Stimulated activated naive CD4-positive, alpha-beta T cell (primary cell): ENCODE measurements around the gene SBDS.
"Not testable (repeated sequence)": the region's sequence is repeated elsewhere in the genome, so short reads cannot be mapped to it uniquely, and the experiment has no call there.

Source experiments
- DNase-seq, 6 experiments: peaks; one replicate each; lab custom pipeline; 2025; lab: John Stamatoyannopoulos, UW

SBDS gene

DNA sequence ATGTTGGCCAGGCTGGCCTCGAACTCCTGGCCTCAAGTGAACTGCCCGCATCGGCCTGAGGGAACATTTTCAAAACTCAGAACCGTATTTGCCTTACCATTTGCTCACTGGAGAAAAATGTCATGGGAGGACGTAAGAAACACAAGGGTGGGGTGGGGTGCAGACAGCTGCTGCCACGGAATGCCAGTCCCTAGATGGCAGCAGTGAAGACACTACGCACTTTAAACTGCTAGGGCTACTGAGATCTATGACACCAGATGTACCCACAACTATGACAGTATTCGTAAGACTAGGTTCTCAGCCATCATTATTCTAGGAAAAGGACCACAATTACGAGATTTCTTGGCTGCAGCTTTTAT is 716 bp downstream of the SBDS start:
- DNase-seq, result peak in 5 of 6 experiments; percentile 32 to 82 (median 59)

DNA sequence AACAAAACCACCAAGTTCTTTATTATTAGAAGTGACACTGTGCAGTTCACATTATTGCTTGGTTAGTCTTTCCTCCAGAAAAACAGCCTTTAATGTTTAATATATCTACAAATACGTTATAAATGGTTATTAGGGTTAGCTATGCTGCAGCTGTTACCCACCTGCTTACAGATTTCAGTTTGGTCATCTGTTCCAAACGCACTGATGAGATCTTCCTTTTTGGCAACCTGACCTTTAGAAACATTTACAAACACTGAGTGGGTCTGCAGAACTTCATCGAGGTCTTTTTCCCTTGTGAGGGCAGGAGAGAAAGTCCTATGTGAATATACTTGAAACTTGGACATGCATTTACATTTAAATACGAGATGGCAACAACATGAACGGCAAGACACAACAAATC is 1.3 kb downstream of the SBDS start:
- peak in 1 of 6 experiments; percentile 29 for DNase-seq

DNA sequence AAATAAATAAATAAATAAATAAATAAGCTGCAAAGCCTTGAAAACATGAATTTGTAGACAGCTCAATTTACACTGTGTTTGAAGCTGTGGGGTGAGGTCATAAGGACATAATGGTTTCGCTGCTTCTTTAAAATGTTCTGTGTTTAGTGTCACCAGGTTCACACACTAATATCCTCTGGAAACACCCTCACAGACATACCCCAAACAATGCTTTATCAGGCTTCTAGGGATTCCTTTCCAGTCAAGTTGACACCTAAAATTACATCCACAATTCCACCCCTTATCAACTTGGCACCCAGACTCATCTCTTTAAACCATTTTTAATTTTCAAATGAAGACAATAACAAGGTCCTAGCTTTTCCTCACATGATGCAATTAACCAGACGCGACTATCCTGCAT is 5.8 kb downstream of the SBDS start:
- not testable (repeated sequence) for DNase-seq

DNA sequence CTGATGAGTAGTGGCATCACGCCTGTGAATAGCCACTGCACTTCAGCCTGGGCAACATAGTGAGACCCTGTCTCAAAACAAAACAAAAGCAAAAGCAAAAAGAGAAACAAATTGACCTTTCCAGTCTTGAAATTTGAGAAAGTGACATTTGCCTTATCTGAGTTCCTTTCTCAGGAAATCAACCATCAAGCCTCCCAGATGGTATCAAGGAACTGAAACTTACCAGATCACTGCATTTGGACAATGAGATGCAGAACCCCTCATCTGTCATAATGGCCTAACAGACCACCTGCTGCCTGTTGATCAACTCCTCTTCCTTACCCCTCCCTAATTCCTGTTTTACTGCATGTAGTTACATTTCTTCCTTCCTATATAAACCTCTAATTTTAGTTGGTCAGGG is 15.1 kb downstream of the SBDS start:
- DNase-seq, result not testable (repeated sequence)

DNA sequence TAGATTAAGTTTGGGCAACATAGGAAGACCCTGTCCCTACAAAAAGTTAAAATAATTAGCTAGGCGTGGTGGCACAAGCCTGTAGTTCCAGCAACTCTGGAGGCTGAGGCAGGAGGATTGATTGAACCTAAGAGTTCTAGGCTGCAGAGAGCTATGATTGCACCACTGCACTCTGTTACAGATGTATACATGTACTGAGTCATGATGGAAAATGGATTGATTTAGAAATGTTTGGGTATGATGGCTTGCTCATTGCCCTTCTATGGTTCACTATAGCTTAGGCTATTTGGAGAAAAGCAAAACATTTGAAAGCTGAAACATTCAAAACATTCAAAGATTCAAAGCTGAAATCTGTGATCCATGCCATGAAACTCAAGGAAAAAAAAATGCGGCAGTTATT is 16.4 kb downstream of the SBDS start:
- not testable (repeated sequence) for DNase-seq

DNA sequence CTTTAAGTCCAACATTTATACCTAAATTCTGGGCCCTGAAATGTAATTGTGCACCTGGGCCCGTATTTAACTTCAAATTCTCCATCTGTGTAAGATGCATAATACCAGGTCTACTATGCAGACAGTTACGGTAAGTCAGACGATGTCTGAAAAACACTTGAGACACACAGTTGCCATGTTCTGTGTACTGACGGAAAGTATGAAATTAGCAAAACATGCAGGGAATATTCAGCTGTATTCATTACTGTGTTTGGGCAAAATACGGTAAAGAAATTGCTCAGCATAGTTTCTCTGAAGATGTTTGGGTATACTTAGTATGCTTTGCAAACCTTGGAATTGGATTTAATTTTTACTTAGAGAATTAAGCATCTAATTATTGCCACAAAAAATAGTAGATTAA is 17.1 kb downstream of the SBDS start:
- not testable (repeated sequence) for DNase-seq

DNA sequence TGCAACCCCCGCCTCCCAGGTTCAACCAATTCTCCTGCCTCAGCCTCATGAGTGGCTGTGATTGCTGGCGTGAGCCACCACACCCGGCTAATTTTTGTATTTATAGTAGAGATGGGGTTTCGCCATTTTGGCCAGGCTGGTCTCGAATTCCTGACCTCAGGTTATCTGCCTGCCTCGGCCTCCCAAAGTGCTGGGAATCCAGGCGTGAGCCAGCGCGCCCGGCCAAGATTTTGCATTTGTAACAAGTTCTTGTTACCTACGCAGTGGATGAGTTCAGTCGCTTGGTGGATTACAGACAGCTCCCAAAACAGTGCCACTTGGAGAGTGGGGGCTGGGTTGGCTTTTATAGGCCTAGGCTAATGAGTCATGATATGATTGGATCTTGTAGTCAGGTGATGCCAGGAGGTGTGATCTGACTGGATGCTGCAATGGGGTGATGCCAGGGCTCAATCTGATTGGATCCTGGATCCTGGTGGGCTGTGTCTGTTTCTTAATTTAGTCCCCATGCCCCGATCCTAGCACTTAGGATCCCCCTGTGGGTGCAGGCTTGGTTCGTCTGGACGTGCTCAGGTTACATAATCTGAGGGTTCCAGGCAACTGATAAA is 20.3 kb downstream of the SBDS start:
- DNase-seq, result no peak

DNA sequence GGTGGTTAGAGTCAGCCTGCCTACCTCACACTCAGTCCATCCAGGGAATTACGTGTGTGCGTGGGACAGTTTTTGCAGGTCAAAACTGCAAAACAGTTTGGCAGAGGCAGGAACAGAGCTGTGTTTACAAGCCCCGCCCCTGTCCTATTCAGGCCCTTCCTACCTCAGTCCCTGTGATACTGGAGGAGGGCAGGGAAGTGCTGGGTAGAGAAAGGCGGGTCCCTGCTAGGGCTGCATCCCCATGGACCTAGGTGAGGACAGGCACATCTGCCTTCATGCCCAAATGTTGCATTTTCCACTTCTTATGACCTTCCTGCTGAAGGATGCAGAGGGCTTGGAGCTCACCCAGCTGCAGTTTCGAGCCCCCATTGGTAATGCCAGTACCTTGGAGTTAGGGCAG is 25.1 kb downstream of the SBDS start:
- no peak for DNase-seq

DNA sequence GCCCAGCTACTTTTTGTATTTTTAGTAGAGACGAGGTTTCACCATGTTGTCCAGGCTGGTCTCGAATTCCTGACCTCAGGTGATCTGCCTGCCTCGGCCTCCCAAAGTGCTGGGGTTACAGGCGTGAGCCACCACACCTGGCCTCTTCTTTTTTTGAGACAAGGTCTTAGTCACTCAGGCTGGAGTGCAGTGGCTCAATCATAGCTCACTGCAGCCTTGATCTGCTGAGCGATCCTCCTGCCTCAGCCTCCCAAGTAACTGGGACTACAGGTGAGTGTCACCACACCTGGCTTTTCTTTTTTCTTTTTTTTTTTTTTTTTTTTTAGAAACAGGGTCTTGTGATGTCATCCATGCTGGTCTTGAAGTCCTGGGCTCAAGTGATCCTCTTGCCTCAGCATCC is 26.4 kb downstream of the SBDS start:
- DNase-seq, result not testable (repeated sequence)

DNA sequence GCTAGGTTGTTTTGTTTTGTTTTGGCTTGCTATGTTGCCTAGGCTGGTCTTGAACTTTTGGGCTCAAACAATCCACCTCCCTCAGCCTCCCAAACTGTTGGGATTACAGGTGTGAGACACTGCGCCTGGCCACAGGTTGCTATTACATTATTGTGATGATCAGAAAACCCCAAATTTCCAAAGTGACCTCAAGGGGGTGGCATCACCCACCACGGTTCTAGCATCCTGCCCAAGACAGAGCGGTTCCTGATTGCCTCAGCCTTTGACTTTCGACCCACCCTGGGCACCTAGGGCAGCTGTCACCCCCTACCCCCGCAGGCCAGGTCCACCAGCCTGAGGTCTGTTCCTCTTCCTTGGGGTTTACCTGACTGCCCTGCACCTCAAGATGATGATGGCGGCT is 28.4 kb downstream of the SBDS start:
- no peak for DNase-seq

DNA sequence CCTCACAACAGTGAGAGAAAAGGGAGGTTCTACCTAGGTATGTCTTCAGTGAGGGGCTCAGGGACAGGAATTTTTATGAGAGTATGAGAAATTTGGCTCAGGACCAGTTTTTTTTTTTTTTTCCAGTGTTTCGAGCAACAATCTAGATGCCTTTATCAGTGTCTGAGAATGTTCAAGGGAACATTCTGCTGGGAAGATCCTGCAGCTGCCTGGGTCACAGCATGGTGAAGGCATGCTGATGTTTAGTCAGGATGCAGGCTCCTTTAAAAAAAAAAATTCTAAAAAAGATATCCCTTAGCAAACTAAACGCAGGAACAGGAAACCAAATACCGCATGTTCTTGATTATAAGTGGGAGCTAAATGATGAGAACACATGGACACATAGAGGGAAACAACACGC is 31.0 kb downstream of the SBDS start:
- DNase-seq, result no peak

DNA sequence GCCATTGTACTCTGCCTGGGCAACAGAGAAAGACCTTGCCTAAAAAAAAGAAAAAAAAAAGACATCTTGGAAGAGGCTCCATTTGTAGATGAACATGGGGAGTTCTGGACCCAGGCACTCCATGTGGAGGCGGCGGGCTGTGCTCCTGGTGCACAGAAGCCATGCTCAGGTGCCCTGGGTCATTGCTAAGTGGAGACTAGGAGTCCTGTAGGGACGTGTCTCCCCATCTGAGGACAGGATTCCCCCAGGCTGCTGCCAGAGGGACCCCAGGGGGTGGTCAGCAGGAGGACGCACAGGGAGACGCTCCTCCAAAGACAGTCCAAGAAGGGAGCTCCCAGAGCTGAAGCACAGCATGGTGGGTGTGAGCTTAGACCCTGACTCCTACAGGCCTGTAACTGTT is 34.3 kb downstream of the SBDS start:
- no peak for DNase-seq

DNA sequence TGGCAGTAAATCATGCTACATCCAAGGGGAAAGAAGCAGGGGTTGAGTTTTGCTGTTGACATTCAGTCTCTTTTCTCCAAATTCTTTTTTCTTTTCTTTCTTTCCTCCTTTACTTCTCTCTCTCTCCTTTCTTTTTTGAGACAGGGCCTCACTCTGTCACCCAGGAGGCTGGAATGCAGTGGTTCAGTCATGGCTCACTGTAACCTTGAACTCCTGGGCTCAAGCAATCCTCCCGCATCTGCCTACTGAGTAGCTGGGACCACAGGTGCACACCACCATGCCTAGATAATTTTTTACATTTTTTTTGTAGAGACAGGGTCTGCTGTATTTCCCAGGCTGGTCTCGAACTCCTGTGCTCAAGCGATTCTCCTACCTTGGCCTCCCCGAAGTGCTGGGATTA is 35.2 kb downstream of the SBDS start:
- no peak for DNase-seq

DNA sequence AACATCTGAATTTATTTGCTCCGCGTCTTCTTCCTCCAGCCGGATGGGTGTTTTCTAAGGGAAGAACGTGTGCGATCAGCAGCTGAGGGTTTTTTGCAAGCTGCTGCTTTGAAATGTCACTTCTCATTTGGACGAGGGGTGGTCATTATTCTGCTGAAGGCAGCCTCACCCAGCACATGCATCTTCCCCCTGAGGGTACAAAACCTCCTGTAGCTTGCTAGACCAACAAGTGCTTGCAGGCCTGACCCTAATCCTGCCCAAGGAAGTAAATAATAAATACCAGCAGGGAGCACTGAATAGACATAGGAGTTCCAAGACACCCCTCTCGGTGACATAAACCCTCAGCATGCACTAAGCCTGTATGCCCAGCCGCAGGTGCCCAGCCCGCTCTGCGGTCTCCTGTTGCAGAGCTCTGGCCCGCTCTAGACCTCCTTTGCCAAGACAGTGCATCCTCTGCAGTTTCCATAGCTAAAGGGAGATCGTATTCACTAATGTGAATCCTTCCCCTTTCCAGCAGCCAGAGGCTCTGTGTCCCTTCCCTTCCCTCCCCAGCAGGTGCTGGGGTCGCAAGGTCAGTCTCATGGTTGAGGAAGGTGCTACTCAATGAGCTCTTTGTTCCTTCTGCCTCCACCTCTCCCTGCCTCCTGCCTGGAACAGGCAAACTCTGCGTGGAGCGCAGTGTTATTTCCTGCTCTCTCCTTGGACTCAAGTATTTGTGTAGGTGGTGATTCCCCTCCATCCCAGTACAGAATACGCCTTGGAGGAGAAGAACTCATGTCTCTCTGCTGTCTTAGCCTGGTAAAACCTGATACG is 36.6 kb downstream of the SBDS start:
- no peak for DNase-seq

DNA sequence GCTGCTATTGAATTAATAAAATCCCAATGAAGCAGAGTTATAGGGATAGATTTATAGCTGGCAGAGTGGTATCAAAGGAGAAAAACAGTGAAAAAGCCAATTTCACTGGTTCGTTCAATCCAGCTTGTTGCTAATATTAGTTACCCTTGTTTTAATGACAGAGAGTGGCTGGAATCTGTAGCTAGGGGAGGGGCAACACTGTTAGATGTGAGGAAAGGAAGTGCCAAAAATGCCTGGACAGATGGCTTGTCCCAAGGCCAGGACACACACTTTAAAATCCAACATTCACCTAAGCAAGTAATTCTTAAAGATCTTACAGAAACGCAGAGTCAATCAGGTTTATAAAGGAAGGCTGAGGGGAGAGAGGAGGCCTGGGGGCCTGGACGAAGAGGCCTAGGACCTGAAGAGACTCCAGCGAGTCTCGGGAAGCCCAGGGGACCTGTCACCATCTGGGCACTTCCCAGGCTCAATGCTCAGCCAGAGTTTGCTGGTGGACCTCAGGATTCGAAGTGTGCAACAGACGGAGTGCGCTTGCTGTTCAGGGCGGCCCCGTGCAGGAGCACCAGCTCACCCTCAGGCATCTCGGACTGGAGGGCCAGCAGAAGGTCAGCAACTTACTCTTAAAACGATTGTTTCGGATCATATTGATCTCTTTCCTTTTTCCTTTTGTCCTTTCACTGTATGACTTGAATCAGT is 37.6 kb downstream of the SBDS start:
- no peak for DNase-seq

DNA sequence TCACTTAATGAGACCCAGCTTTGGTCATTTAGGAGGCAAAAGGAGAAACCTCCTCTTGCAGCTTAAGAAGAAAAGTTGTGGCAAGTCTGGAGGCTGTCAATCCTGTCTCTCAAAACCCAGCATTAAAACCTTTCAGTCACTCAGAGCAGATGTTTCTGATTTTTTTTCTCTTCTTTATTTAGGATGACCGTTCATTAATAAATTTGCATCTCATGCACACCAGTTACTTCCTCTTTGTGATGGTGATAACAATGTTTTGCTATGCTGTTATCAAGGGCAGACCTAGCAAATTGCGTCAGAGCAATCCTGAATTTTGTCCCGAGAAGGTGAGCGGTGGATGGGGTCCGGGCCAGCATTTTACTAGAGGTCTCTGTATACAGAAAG is 42.4 kb downstream of the SBDS start:
- no peak for DNase-seq

DNA sequence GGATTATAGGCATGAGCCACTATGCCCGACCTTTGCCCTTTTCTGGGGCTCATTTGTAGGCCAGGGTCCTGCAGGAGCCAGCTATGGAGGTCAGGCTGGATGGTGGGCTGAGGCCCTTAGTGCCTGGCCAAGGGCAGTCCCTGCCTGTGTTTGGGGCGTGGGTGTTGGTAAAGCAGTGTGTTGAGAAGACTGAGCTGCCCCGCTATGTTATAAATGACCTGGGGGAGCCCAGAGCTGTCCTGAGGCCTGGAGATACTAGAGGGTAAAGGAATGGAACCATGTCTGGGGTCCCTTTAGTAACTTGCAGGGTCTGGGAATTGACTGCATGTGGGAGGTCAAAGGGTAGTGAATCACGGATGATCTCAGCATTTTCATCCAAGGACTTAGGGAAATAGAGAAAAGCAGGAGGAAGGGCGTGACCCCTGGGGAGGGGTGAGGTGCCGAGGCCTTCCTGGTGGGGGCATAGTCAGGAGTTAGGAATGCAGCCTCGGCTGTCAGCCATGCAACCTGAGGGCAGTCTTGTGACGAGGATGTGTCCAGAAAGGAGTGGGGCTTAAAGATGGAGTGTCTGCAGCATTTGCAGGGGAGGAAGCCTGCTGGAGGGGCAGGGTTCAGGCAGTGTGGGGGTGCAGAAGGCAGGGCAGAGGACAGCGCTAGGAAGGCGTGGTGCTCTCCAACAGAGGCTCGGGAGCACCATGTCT is 42.9 kb downstream of the SBDS start:
- no peak for DNase-seq

DNA sequence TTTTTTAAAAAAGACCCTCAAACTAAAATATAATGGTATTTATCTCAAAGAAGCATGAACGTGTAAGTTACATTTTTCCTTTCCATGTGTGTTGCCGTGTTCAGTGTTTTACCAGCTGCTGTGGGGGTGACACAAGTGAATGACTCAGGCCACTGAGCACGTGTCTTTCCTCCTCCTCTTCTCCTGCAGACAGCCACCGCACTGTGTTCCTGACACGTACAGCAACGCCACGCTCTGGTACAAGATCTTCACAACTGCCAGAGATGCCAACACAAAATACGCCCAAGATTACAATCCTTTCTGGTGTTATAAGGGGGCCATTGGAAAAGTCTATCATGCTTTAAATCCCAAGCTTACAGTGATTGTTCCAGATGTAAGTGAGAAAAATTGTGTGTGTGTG is 44.6 kb downstream of the SBDS start:
- no peak for DNase-seq

DNA sequence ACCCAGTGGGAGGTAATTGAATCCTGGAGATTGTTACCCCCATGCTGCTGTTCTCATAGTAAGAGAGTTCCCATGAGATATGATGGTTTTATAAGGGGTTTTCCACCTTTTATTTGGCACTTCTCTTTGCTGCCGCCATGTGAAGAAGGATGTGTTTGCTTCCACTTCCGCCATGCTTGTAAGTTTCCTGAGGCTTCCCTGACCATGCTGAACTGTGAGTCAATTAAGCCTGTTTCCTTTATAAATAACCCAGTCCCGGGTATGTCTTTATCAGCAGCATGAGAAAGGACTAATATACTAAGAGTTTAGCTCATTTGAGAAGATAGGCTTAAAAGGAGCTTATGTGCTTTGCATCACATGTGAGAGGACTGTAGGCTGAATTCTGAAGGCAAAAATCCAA is 45.1 kb downstream of the SBDS start:
- DNase-seq, result no peak

DNA sequence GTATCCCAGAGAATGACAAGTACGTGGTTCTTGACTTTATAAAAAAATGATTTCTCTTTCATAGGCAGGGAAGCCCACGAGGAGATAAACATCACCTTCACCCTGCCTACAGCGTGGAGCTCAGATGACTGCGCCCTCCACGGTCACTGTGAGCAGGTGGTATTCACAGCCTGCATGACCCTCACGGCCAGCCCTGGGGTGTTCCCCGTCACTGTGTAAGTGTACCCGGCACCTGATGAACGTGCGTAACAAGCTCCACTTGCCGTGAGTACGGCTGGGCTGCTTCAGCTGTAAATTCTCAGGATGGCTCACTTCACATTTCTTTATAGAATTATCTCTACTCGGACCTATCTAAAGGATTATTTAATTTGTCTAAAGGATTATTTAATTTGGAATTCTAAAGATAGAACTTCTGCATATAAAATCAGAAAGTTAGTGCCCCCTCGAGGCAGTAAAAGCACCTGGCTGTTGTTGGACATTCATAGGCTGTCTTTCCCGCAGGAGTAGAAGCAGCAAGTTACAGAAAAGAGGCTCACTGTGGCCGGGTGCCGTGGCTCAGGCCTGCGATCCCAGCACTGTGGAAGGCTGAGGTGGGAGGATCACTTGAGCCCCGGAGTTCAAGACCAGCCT is 46.8 kb downstream of the SBDS start:
- no peak for DNase-seq

DNA sequence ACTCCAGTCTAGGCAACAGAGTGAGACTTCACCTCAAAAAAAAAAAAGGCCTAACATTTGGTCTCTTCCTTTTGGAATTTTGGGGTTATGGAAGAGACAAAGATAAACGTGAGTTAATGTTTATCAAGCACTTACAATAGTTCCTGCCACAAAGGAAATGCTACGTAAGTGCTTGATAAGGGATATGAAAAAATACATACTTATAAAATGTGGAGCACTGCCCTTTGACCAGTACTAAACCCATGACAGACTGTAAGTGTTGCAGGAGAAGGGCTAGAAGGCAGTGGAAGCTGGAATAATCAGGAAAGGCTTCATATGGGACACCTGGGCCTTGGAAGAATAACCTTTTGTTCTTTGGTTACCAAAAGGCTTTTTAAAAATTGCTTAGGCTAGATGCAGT is 48.8 kb downstream of the SBDS start:
- DNase-seq, result no peak

DNA sequence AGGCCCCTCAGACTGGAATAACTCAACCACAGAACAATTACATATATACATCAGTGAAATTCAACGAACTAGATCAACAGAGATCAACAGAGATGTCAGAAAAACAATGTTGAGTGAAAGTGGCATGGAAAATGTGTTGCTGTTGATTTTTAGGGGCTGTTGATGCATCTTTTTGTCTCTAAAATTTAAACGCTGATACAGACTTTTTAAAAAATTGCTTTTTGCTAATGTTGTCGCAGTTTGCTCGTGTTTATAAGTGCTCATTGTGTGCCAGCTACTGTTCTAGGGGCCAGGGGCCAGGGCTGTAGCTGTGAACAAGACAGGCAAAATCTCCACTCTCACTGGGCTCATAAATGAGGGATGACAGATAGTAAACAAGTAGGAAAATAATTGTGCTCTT is 56.1 kb downstream of the SBDS start:
- DNase-seq, result no peak
